ENCODE measurements around the gene PSMA5.

PSMA5 gene

DNA sequence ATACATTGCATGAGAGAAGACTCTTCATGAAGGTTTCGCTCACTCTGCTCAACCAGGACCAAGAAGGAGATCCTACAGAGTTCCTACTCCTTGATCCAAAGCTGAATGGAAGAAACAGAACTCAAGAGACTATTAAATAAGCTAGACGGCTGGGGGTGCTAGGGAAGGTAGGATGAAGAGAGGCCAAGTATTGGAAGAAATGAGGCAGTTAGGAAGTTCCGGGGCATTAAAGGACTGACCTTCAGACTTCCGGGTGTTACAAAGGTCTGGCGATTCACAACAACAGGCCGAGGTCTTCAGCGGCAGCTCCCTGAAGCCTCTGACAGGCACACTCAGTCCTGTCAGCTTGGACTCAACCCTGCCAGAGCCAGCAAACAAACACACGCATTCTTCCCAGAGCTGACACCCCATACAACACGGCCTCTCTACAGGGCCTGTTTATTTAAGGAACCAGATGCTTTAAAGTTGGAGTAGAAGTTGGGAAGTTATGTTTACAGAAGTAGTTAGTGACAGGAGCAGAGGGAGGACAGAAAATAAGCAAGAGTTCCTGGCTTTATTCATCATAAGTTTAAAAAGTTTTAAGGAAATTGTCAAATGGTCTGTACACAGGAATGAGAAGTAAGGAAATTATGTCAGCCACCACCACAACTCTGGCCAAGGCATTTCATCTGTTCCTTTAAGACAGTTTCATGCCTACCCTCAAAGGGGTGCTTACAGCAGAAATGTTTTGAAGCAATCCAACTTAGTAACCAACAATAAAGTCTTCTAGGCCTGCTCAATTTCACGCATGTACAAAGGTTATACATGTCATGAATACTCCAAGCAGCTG lies 33.2 kb downstream of the PSMA5 start:
- Histone ChIP-seq H3K9me3 (replicated peaks in 1 of 2; ENCODE audit: control insufficient read depth in 2 of 2, insufficient read depth in 1 of 2, low read depth in 1 of 2, low read length in 2 of 2) (no peaks in the 10 kb centered on the region), H2BK15ac (ENCODE audit: low read length) (no peak overlapping the region), H2AFZ (ENCODE audit: low read length) (peak overlapping the region; percentile 77), H3K4me1 (ENCODE audit: control insufficient read depth in 2 of 2, insufficient read depth in 1 of 2, low read depth in 1 of 2, low read length in 2 of 2) (peaks cover 10 to 25% of the 10 kb centered on the region in 2 donors), H3K36me3 (replicated peaks in 1 of 2; ENCODE audit: control insufficient read depth in 2 of 2, insufficient read depth in 2 of 2, low read length in 2 of 2) (no peaks in the 10 kb centered on the region), H2AK5ac (ENCODE audit: low read depth, low read length) (no peak overlapping the region), H3K4ac (ENCODE audit: low read length) (no peak overlapping the region), H3K27me3 (ENCODE audit: control insufficient read depth in 3 of 3, insufficient read depth in 3 of 3, low read depth in 1 of 3, low read length in 3 of 3) (no peaks in the 10 kb centered on the region), H2BK120ac (ENCODE audit: low read depth, low read length) (no peak overlapping the region), H3K9ac (ENCODE audit: low read depth, low read length, poor library complexity) (no peak overlapping the region), H4K8ac (ENCODE audit: low read depth, low read length) (no peak overlapping the region), H3K23ac (ENCODE audit: low read depth, low read length, poor library complexity) (no peak overlapping the region), H4K91ac (ENCODE audit: low read depth, low read length, poor library complexity) (no peak overlapping the region), H3K27ac (replicated peaks; ENCODE audit: low read length) (no peak overlapping the region), H2BK5ac (ENCODE audit: low read length) (no peak overlapping the region), H3K4me3 (ENCODE audit: low read length in 2 of 2) (peak overlapping the region in 1 of 2 donors; percentile 18), H3K14ac (ENCODE audit: low read length) (no peak overlapping the region), H3K18ac (ENCODE audit: low read length) (no peak overlapping the region), H3K79me1 (ENCODE audit: low read depth, low read length) (peaks cover 2% of the 10 kb centered on the region), H3K4me2 (ENCODE audit: insufficient read depth, low read length, poor library complexity, severe bottlenecking) (no peak overlapping the region), H2BK12ac (ENCODE audit: low read length) (no peak overlapping the region)
- WGBS, 2 donors (ENCODE audit: extremely low coverage in 2 of 2, insufficient read length in 2 of 2, insufficient replicate concordance in 1 of 2): no CpG with 5 or more reads among the region's 10 CpGs
- no peak for DNase-seq (ENCODE audit: low spot score)

DNA sequence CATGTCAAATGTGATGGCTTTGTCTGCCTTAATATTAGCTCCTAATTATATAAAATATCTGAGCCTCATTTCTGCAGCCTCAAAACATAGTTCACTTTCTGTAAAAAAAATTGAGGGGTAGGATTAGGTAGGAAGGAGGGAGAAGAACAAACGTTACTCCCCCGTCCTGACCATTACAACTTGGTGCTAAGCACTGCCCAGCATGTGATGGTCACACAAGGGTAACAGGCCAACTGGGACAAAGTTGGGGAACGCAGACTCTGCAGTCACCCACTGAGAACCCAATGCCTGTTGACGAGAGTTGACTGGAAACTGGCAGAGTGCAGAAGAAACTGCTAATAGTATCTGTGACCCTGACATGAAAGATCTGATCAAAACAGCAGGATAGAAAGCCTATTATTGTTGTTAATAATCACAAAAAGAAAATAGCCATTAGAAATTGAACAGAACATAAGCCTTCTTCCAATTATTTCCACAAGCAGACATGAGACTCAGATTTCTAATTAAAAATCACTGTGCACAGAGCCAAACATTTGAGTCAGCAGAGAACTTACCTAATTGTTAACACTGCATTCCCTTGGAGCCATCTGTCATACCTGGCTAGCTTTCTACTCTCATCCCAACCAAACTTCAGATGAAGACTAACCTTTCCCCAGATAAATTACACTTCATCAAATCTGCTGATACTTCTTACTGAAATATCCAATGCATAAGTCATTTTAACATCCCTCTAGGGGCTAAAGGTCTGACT lies 34.0 kb downstream of the PSMA5 start:
- H3K79me1 ChIP-seq (ENCODE audit: low read depth, low read length): peaks cover 2% of the 10 kb centered on the region
- no peaks in the 10 kb centered on the region for H3K27me3 ChIP-seq (ENCODE audit: control insufficient read depth in 3 of 3, insufficient read depth in 3 of 3, low read depth in 1 of 3, low read length in 3 of 3)
- no peak for DNase-seq (ENCODE audit: low spot score)
- H3K18ac ChIP-seq (ENCODE audit: low read length): no peak overlapping the region
- H3K9ac ChIP-seq (ENCODE audit: low read depth, low read length, poor library complexity): no peak overlapping the region
- no peak overlapping the region for H3K4ac ChIP-seq (ENCODE audit: low read length)
- no peak overlapping the region for H4K91ac ChIP-seq (ENCODE audit: low read depth, low read length, poor library complexity)
- H3K9me3 ChIP-seq (replicated peaks in 1 of 2; ENCODE audit: control insufficient read depth in 2 of 2, insufficient read depth in 1 of 2, low read depth in 1 of 2, low read length in 2 of 2): no peaks in the 10 kb centered on the region
- H2AFZ ChIP-seq (ENCODE audit: low read length): peak overlapping the region; percentile 77
- WGBS, 2 donors (ENCODE audit: extremely low coverage in 2 of 2, insufficient read length in 2 of 2, insufficient replicate concordance in 1 of 2): no CpG with 5 or more reads among the region's 4 CpGs
- no peak overlapping the region for H3K23ac ChIP-seq (ENCODE audit: low read depth, low read length, poor library complexity)
- peaks cover 10 to 25% of the 10 kb centered on the region in 2 donors for H3K4me1 ChIP-seq (ENCODE audit: control insufficient read depth in 2 of 2, insufficient read depth in 1 of 2, low read depth in 1 of 2, low read length in 2 of 2)
- H2BK5ac ChIP-seq (ENCODE audit: low read length): no peak overlapping the region
- H4K8ac ChIP-seq (ENCODE audit: low read depth, low read length): no peak overlapping the region
- no peak overlapping the region for H2BK15ac ChIP-seq (ENCODE audit: low read length)
- peak overlapping the region in 1 of 2 donors; percentile 18 for H3K4me3 ChIP-seq (ENCODE audit: low read length in 2 of 2)
- H3K4me2 ChIP-seq (ENCODE audit: insufficient read depth, low read length, poor library complexity, severe bottlenecking): no peak overlapping the region
- no peak overlapping the region for H2BK12ac ChIP-seq (ENCODE audit: low read length)
- no peak overlapping the region for H3K14ac ChIP-seq (ENCODE audit: low read length)
- H2BK120ac ChIP-seq (ENCODE audit: low read depth, low read length): no peak overlapping the region
- no peak overlapping the region for H2AK5ac ChIP-seq (ENCODE audit: low read depth, low read length)
- H3K27ac ChIP-seq (replicated peaks; ENCODE audit: low read length): no peak overlapping the region
- H3K36me3 ChIP-seq (replicated peaks in 1 of 2; ENCODE audit: control insufficient read depth in 2 of 2, insufficient read depth in 2 of 2, low read length in 2 of 2): no peaks in the 10 kb centered on the region

DNA sequence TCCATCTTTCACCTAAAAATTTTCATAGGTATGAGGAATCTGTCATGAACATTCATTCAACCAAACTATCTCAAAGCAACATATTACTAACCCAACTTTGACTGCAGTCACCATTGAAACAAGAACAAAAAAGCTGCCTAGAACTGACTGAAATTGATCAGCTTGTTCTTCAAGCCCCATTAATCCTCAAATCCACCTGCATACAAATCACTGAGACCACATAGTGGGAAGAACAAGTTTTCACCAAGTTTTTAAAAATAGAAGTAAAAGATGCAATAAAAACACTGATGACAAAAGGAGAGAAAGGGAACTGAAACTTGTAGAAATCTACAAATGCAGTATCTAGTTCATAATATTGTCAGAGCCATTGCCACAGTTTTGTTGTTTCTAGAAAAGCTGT lies 34.6 kb downstream of the PSMA5 start:
- Histone ChIP-seq H2BK120ac (ENCODE audit: low read depth, low read length) (no peak overlapping the region), H3K4me1 (ENCODE audit: control insufficient read depth in 2 of 2, insufficient read depth in 1 of 2, low read depth in 1 of 2, low read length in 2 of 2) (peaks cover 10 to 24% of the 10 kb centered on the region in 2 donors), H2AFZ (ENCODE audit: low read length) (no peak overlapping the region), H3K27me3 (ENCODE audit: control insufficient read depth in 3 of 3, insufficient read depth in 3 of 3, low read depth in 1 of 3, low read length in 3 of 3) (no peaks in the 10 kb centered on the region), H3K4me2 (ENCODE audit: insufficient read depth, low read length, poor library complexity, severe bottlenecking) (no peak overlapping the region), H3K27ac (replicated peaks; ENCODE audit: low read length) (no peak overlapping the region), H3K9me3 (replicated peaks in 1 of 2; ENCODE audit: control insufficient read depth in 2 of 2, insufficient read depth in 1 of 2, low read depth in 1 of 2, low read length in 2 of 2) (no peaks in the 10 kb centered on the region), H3K14ac (ENCODE audit: low read length) (no peak overlapping the region), H3K36me3 (replicated peaks in 1 of 2; ENCODE audit: control insufficient read depth in 2 of 2, insufficient read depth in 2 of 2, low read length in 2 of 2) (no peaks in the 10 kb centered on the region), H3K4ac (ENCODE audit: low read length) (no peak overlapping the region), H3K9ac (ENCODE audit: low read depth, low read length, poor library complexity) (no peak overlapping the region), H3K18ac (ENCODE audit: low read length) (no peak overlapping the region), H2BK12ac (ENCODE audit: low read length) (no peak overlapping the region), H3K23ac (ENCODE audit: low read depth, low read length, poor library complexity) (no peak overlapping the region), H3K79me1 (ENCODE audit: low read depth, low read length) (peaks cover 2% of the 10 kb centered on the region), H4K8ac (ENCODE audit: low read depth, low read length) (no peak overlapping the region), H2BK5ac (ENCODE audit: low read length) (no peak overlapping the region), H4K91ac (ENCODE audit: low read depth, low read length, poor library complexity) (no peak overlapping the region), H2BK15ac (ENCODE audit: low read length) (no peak overlapping the region), H2AK5ac (ENCODE audit: low read depth, low read length) (no peak overlapping the region), H3K4me3 (ENCODE audit: low read length in 2 of 2) (no peak overlapping the region)
- no peak for DNase-seq (ENCODE audit: low spot score)

DNA sequence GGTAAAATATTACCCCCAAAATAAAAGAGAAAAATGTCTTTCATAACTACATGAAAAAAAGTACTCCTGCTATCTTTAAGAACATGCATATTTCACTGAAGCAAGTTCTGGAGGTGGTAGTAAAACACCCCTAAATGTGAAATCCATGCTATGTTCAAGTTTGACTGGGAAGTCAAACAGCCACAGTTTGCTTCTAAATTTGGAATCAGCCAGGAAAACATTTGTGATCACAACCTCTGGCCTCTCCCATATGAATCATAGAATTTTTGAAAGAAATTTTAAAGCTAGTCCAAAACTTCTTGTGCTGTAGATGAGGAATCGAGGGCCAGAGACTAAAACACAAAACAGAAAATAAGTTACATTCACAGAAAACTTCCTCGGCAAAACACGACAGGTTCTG lies 35.1 kb downstream of the PSMA5 start:
- Histone ChIP-seq H3K4me2 (ENCODE audit: insufficient read depth, low read length, poor library complexity, severe bottlenecking) (no peak overlapping the region), H4K91ac (ENCODE audit: low read depth, low read length, poor library complexity) (no peak overlapping the region), H2BK120ac (ENCODE audit: low read depth, low read length) (no peak overlapping the region), H3K27ac (replicated peaks; ENCODE audit: low read length) (no peak overlapping the region), H2BK12ac (ENCODE audit: low read length) (no peak overlapping the region), H3K36me3 (replicated peaks in 1 of 2; ENCODE audit: control insufficient read depth in 2 of 2, insufficient read depth in 2 of 2, low read length in 2 of 2) (no peaks in the 10 kb centered on the region), H2AK5ac (ENCODE audit: low read depth, low read length) (no peak overlapping the region), H3K9me3 (replicated peaks in 1 of 2; ENCODE audit: control insufficient read depth in 2 of 2, insufficient read depth in 1 of 2, low read depth in 1 of 2, low read length in 2 of 2) (no peaks in the 10 kb centered on the region), H3K4ac (ENCODE audit: low read length) (no peak overlapping the region), H3K4me1 (ENCODE audit: control insufficient read depth in 2 of 2, insufficient read depth in 1 of 2, low read depth in 1 of 2, low read length in 2 of 2) (peaks cover 7 to 19% of the 10 kb centered on the region in 2 donors), H2BK5ac (ENCODE audit: low read length) (no peak overlapping the region), H3K23ac (ENCODE audit: low read depth, low read length, poor library complexity) (no peak overlapping the region), H3K4me3 (ENCODE audit: low read length in 2 of 2) (no peak overlapping the region), H2AFZ (ENCODE audit: low read length) (no peak overlapping the region), H2BK15ac (ENCODE audit: low read length) (no peak overlapping the region), H3K18ac (ENCODE audit: low read length) (no peak overlapping the region), H3K14ac (ENCODE audit: low read length) (no peak overlapping the region), H3K27me3 (ENCODE audit: control insufficient read depth in 3 of 3, insufficient read depth in 3 of 3, low read depth in 1 of 3, low read length in 3 of 3) (no peaks in the 10 kb centered on the region), H4K8ac (ENCODE audit: low read depth, low read length) (no peak overlapping the region), H3K9ac (ENCODE audit: low read depth, low read length, poor library complexity) (no peak overlapping the region), H3K79me1 (ENCODE audit: low read depth, low read length) (peaks cover 2% of the 10 kb centered on the region)
- no peak for DNase-seq (ENCODE audit: low spot score)
- no CpG with 5 or more reads among the region's 3 CpGs for WGBS, 2 donors (ENCODE audit: extremely low coverage in 2 of 2, insufficient read length in 2 of 2, insufficient replicate concordance in 1 of 2)

All from neuronal stem cell (in vitro differentiated cells).